Central memory CD4-positive, alpha-beta T cell (primary cell): ENCODE results near the gene RRAGB.
"Not testable (repeated sequence)": the region's sequence is repeated elsewhere in the genome, so short reads cannot be mapped to it uniquely, and the experiment has no call there.

Source experiments
- DNase-seq: peaks from one replicate; pipeline ENCODE4 v3.0.0; 2022

RRAGB gene

DNA sequence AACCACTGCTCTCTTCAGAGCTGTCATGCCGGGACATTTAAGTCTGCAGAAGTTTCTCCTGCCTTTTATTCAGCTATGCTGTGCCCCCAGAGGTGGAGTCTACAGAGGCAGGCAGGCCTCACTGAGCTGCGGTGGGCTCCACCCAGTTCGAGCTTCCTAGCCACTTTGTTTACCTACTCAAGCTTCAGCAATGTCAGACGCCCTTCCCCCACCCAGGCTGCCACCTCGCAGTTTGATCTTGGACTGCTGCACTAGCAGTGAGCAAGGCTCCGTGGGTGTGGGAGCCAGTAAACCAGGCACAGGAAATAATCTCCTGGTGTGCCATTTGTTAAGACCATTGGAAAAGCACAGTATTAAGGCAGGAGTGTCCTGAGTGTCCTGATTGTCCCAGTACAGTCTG is 56.9 kb downstream of the RRAGB start:
- not testable (repeated sequence) for DNase-seq

GRCh38 chrX:55777596-55777995 is 60.0 kb downstream of the RRAGB start:
- no peak for DNase-seq

DNA sequence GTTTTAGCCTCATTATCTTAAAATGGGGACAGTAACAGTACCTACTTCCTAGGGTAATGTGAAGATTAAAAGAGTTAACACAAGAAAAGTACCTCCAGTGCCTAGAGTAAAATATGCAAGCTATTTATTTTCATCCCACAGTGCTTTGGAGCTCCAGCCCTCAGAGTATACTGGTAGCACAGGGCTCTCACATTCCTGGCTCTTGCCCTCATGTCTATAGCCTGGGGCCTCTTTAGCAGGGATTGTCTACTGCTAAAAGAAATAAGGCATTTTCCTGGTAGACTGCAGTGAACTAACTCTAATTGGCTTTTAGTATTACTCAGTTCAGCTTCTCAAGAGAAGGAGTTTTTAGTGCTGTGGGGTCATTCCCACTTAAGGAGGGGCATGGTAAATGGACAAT is 60.8 kb downstream of the RRAGB start:
- no peak for DNase-seq

DNA sequence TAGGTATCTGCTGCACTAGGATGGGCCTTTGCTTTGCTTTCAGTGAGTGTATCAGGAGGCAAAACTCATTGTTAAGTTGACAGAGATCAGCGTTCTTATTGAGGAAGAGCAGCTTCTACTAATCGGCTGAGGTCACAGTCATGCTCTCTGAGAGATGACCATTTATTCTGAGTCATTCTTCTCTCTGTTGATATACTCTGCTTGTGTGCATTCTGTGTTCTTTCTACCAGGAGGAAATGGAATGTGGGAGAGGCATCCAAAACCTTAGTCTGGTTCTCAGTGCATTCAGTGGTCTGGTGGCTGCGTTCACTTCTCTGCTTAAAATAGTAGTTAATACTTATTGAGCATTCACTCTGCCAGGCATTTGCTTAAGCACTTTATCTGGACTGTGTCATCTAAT is 66.2 kb downstream of the RRAGB start:
- DNase-seq: no peak

DNA sequence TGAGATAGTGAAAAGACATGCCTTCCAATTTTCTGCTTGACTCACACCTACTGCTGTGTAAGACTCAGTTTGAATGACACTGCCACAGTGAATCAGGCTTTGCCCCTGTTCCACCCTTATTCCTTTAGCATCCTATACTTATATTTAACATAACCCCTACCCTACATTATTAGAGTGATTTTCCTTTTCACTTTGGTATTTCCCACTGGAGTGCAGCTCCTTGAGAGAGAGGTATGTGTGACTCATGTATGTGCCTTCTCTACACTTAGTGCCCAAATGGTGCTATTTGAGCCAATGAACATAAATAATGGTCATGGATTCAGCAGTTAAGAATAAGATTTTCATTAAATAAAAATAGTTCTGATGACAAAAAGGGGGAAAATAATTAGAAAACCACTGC is 69.5 kb downstream of the RRAGB start:
- no peak for DNase-seq

DNA sequence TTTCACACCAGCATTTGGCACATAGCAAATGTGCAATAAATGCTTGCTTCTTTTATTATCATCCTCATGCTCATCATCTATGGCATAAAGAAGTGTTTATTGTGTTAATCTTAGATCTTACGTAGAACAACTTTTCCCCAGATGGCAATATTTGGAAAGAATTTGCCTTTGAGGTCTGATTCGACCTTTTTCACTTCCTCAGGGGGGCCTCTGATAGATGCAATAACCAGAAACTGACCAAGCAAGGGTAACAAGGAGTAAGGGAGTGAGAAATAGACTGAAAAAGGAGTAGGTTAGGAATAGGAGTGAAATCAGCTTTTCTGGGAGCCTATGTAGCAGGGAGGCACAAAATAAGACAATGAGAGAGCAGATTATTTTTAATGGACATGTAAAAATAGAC is 70.2 kb downstream of the RRAGB start:
- no peak for DNase-seq

GRCh38 chrX:55794405-55794804 is 76.9 kb downstream of the RRAGB start:
- DNase-seq: no peak

DNA sequence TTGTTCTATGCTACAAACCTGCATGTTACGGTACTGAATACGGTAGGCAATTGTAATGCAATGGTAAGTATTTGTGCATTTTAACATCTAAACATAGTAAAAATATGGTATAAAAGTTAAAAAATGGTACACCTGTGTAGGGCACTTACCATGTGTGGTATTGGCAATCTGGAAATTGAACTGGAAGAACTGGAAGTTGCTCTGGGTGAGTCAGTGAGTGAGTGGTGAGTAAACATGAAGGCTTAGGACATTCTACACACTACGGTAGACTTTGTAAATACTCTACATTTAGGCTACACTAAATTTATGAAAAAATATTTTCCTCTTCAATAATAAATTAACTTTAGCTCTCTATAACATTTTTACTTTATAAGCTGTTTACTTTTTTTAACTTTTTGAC is 78.9 kb downstream of the RRAGB start:
- no peak for DNase-seq

DNA sequence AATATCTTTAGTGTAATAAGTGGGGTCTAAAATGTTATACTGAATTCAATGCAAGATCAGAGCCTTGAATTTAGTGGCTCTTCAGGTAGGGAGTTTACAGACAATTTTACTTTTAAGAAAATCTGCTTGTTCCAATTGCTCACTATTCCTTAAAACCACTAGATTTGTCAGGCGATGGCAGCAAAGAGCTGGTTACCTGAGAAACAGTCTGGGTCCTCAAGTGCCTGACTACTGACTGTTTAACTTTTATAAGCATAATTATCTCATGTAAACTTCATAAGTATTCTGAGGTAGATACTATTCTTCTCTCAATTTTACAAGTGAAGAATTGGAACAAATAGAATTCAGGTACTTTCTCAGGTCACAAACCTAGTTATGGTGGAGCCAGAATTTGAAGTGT is 84.3 kb downstream of the RRAGB start:
- no peak for DNase-seq
